GM12873 (cell line): Measurements from ENCODE around the gene ADAM12.

Experiments
- CTCF ChIP-seq: IDR thresholded peaks from 2 replicates; pipeline ENCODE4 v1.5.1; 2012; ENCODE audit warnings: low read depth, mild to moderate bottlenecking, moderate library complexity, low read length, control low read depth; ENCODE audit not compliant: insufficient read depth; ENCODE audit errors: missing control alignments

ADAM12 gene

GRCh38 chr10:126201603-126202002 is 186.7 kb downstream of the ADAM12 start:
- no peak for TF ChIP-seq CTCF

DNA sequence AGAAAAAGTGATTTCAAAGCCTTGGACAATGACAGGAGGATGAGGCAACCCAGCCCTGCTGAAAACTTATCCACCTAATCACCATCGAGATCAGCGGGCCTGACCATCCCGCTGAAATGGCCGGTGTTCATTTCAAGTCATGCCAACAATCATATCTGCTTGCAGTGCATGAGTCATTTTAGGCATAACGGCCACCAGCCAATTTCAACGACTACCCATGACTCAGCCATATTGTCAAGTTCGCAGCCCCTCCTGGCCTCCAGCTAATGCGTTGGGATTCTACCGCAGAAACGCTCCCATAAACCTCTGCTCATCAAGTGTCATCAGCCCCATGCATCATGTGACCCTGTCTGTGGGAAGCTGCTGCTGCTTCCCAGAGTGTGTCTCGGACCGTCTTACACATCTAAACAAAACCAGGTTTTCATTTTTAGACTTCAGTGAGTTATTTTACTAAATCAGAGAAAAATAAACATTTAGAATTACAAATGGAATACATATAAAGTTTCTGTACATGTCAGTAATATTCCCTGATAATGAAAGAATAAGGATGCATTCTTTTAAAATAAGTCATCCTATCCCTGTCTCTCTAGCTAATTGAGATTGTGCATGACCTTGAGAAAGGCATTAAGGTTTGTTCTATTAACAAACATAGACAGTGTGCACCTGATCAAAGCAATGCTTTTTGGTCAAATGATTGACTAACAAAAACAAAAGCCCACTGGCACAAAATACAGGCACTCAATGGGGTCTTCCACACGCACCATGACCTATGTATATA is 188.9 kb downstream of the ADAM12 start:
- no peak for TF ChIP-seq CTCF

DNA sequence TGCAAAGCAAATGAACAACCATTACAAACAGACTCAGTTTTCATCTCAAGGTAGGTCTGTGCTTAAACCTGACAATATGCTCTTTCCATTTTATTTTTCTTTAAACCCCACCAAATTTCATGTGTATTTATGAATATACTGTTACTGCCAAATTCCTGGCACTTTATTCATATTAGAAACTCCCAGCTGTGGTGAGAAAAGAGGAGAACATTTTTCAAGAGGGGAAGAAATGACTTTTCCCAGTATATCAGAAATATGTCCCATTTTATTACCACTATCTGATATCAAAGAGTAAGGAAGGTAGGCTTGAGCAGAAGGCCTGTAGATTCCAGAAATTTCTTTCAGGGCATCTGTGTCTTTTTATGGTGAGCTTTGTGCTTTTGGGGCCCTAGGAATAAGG is 189.6 kb downstream of the ADAM12 start:
- no peak for TF ChIP-seq CTCF

- no peak for TF ChIP-seq CTCF
Observed at GRCh38 chr10:126197036-126197543, 191.2 kb downstream of the ADAM12 start.

DNA sequence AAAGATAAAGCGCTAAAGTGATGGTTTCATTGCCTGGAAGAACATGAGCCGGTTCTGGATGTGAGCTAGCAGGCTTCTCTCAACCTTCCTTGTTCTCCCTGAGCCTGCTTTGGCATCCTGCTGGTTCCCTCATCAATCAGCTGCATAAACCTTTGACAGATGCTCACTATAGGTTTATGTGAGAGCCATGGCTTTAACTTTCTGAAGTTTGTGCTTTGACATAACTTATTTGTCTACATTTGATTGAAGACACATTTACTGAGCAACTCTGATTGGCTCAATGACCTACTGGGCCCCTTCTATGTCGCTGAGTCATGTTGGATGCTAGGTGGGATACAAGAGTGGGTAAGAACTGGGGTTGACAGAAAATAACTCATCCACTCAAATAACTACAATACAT is 192.0 kb downstream of the ADAM12 start:
- TF ChIP-seq CTCF, result no peak

DNA sequence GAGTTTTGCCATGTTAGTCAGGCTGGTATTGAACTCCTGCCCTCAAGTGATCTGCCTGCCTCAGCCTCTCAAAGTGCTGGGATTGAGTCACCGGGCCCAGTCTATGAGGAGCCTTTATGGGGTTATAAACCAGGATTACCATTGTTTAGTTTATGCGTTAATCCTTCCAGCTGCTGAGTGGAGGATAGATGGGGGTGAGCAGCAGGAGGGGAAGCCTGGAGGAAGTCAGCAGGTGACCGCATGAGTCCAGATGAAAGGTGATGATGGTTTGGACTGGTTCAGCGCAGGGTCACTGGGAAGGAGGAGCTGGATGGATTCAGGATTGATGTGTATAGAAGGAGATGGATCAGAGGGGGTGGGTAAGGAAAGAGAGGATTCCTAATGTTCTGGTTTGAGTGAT is 197.1 kb downstream of the ADAM12 start:
- TF ChIP-seq CTCF, result no peak

DNA sequence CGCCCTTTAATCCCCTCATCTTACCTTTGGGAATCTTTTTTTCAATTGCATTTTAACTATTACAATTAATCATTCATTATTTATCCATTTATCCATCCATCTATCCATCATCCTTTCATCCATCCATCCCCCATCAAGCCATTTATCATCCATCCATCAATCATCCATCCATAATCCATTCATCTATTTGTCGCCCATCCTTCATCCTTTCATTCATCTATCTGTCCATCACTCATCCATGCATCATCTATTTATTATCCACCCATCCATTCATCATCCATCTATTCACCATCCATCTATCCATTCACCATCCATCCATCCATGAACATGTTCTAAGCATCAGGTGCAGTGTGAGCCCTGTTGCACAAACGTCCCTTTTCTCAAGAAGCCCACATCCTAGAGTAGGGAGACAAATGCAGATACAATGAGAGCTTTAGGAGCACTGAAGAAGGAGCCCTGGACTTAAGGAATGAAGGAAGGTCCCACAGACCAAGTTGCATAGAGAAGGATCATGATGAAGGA is 199.5 kb downstream of the ADAM12 start:
- TF ChIP-seq CTCF, result no peak
